ENCODE data around the gene DNAH6.

- TF ChIP-seq YY1 (IDR thresholded peaks at IDR 0.05; ENCODE audit: insufficient read depth, insufficient read length) (no peak), SUZ12 (IDR thresholded peaks at IDR 0.05; ENCODE audit: extremely low read depth, insufficient read depth, insufficient read length) (no peak), ZNF274 (IDR thresholded peaks at IDR 0.05; ENCODE audit: low read depth, low read length) (no peak)
Observed at GRCh38 chr2:84846041-84846663, 329.9 kb downstream of the DNAH6 start.

Measured in NT2/D1 (cell line).